NAMALWA (cell line): ENCODE results near the gene ACOXL.

Experiments
- DNase-seq: peaks from one replicate; pipeline ENCODE4 v3.0.0-alpha.2; 2015; ENCODE audit warnings: low spot score

The ACOXL gene

DNA sequence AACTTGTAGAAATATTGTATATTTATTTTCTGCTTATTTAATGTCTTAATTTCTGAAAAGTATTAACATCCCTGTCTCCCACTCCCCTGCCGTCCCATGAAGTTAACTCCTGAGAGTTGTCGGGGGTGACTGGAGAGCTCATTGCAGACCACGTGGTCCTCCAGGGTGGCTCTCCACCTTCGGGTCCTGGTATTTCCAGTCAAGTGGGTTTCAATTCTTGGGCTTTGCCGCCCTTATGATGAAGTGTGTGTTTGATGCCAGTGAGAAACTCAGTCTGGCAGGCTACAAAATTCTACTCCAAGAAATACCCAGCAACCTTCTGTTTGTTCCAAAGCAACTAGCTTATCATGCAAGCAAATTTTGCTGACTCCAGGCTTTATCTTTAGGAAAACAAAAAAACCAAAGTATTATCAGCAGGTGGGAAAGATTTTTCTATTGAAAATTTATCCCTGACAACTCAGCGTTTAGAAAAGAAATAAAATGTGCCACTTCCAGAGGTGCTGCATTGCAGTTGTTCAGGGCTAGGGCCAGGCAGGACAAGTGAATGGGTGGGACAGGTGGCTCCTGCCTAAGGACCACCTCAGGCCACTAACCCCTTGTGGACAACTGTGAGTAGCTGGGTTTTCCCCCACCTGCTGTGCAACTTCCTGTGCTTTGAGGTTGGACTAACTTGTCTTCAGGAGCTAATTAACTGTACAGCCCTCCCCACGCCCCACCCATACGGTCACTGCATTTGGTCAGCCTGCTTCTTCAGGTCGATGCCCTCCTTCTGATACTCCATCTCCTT lies 434.9 kb downstream of the ACOXL start:
- no peak for DNase-seq

DNA sequence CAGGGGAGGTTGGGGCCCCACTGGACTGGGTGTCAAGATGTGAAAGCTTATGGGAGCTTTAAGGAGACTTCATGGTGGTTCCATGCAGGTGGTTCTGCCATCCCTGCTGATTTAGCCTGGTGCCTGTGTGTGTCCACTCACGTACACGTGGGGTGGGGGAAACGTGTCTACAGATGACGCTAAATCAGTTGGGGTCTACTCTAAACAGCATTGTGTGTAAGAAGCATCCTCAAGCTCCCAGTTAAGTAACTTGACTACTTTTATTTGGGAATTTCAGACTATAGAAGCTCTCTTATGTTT lies 435.4 kb downstream of the ACOXL start:
- DNase-seq = no peak
